Umbilical cord (tissue), 2 donors: ENCODE measurements around the gene CSF1R. TPM values are rescaled to one million over a fixed set of nuclear protein-coding genes. Genes with fewer than 3 reads are reported as not detected.

ENCODE experiments used
- DNase-seq: peaks from one replicate; pipeline ENCODE4 v3.0.0-alpha.2; 2015; ENCODE audit warnings: low spot score
- total RNA-seq: library from RNA; depleted of rRNA; stranded (reverse); fragments of >200 nt; gene quantifications from one replicate; pipeline ENCODE4 v1.2.3, GENCODE V29; 2014; ENCODE audit warnings: low replicate concordance; ENCODE audit not compliant: insufficient read depth

Gene CSF1R
- total RNA-seq, result 48.9 TPM

GRCh38 chr5:150085950-150086715, at the start of gene CSF1R:
CSF1R (minus strand) TSS chr5:150086554; CDS start chr5:150086427, 127 bp downstream.
- no peak for DNase-seq

GRCh38 chr5:150135557-150136304, 49.4 kb upstream of the CSF1R start:
- DNase-seq, result no peak

GRCh38 chr5:150134198-150134588, 47.8 kb upstream of the CSF1R start:
- no peak for DNase-seq

- no peak for DNase-seq
Observed at GRCh38 chr5:150133581-150134197, 47.3 kb upstream of the CSF1R start.

- DNase-seq, result no peak
Observed at GRCh38 chr5:150132740-150133139, 46.4 kb upstream of the CSF1R start.

- no peak for DNase-seq
Observed at GRCh38 chr5:150131978-150132694, 45.8 kb upstream of the CSF1R start.

GRCh38 chr5:150131461-150131860, 45.1 kb upstream of the CSF1R start:
- DNase-seq, result no peak

- no peak for DNase-seq
Observed at GRCh38 chr5:150130493-150130922, 44.2 kb upstream of the CSF1R start.

GRCh38 chr5:150129813-150130492, 43.6 kb upstream of the CSF1R start:
- peak; percentile 68 for DNase-seq

- no peak for DNase-seq
Observed at GRCh38 chr5:150129454-150129812, 43.1 kb upstream of the CSF1R start.

- no peak for DNase-seq
Observed at GRCh38 chr5:150126921-150127265, 40.5 kb upstream of the CSF1R start.

- no peak for DNase-seq
Observed at GRCh38 chr5:150126199-150126920, 40.0 kb upstream of the CSF1R start.

GRCh38 chr5:150125334-150125733, 39.0 kb upstream of the CSF1R start:
- no peak for DNase-seq

GRCh38 chr5:150124596-150124995, 38.2 kb upstream of the CSF1R start:
- DNase-seq, result no peak

GRCh38 chr5:150124111-150124557, 37.8 kb upstream of the CSF1R start:
- peak; percentile 58 for DNase-seq

GRCh38 chr5:150123542-150123941, 37.2 kb upstream of the CSF1R start:
- DNase-seq, result no peak

- DNase-seq, result no peak
Observed at GRCh38 chr5:150122536-150123481, 36.5 kb upstream of the CSF1R start.

- DNase-seq, result no peak
Observed at GRCh38 chr5:150122158-150122510, 35.8 kb upstream of the CSF1R start.

GRCh38 chr5:150121448-150122157, 35.2 kb upstream of the CSF1R start:
- DNase-seq, result no peak
